ENCODE data around the gene AMMECR1.
"Not testable (repeated sequence)": the region's sequence is repeated elsewhere in the genome, so short reads cannot be mapped to it uniquely, and the experiment has no call there.

The AMMECR1 gene

GRCh38 chrX:110317820-110318663 is at the start of gene AMMECR1:
AMMECR1 (minus strand) TSS chrX:110318085; CDS start chrX:110318071, 14 bp downstream.
- DNase-seq = peak; percentile 78
- peak; percentile 91 for ATAC-seq

DNA sequence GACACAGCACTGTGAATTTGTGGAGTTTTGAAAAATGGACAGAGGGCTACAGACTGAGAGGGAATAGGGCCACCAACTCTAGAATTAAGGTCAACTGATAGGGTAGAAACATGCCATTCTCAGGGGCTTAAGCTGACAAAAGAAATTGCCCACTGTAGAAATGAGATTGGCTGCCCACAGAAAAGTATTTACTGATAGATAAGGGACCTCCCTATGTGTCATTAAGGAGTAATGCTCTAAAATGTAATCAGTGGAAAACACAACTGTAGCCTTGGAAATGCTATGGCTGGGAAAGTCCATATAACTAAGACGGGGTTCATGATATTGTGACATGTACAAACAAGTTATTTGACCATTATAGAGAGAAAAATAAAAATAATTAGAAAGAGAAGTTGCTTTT is 45.4 kb upstream of the AMMECR1 start:
- ATAC-seq (no peak), DNase-seq (no peak)

- DNase-seq (no peak), ATAC-seq (no peak)
These were observed 41.4 kb upstream of the AMMECR1 start for GRCh38 chrX:110359273-110359672.

GRCh38 chrX:110358548-110358947 is 40.7 kb upstream of the AMMECR1 start, which contains the start of gene RTL9:
RTL9 (plus strand) TSS chrX:110358848; CDS start chrX:110450618, 91,770 bp downstream.
- ATAC-seq (no peak), DNase-seq (no peak)

GRCh38 chrX:110346681-110347080 is 28.8 kb upstream of the AMMECR1 start:
- no peak for ATAC-seq
- DNase-seq = no peak

DNA sequence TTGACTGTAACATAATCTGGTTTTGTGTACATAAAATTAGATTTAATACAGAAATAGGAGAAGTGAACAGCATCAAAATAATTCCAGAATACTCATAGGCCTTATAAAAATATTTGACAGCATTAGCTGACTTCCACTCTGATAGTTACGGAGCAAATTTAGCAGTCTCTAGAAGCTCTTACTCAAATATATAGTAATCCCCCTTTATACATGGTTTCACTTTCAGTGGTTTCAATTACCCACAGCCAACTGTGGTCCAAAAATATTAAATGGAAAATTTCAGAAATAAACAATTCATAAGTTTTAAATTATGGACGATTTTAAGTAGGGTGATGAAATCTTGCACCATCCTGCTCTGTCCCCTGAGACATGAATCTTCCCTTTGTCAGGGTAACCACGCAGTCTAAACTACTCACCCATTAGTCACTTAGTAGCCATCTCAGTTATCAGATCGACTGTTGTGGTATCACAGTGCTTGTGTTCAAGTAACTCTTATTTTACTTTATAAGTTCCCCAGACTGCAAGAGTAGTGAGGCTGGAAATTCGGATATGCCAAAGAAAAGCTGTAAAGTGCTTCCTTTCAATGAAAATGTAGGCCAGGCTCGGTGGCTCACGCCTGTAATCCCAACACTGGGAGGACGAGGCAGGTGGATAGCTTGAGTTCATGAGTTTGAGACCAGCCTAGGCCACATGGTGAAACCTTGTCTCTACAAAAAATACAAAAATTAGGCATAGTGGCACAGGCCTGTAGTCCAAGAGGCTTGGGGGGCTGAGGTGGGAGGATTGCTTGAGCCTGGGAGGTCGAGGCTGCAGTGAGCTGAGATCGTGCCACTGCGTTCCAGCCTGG is 23.5 kb upstream of the AMMECR1 start:
- peak; percentile 97 for ATAC-seq
- no peak for DNase-seq

DNA sequence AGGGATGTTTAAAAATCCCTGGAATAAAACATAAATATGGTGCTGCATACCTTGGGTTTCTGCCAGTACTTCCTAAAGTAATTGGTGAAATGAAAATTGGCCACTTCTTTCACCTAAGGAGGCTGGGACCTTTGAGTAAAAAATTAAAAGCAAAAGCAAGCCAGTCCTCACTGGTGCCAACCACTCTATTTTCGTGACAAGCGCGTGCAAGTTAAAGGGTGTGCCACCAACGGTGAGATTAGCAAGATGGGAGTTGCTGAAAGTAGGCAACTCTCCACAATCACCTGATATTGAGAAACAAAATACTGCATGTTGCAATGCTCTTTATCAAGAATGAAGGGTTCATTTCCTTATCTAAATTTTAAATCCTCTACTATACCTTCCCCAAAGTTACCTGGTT is 21.1 kb upstream of the AMMECR1 start:
- ATAC-seq (no peak), DNase-seq (no peak)

DNA sequence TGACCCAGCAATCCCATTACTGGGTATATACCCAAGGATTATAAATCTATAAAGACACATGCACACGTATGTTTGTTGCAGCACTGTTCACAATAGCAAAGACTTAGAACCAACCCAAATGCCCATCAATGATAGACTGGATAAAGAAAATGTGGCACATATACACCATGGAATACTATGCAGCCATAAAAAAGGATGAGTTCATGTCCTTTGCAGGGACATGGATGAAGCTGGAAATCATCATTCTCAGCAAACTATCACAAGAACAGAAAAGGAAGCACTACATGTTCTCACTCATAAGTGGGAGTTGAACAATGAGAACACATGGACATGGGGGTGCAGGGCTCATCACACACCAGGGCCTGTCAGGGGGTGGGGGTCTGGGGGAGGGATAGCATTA is 15.6 kb upstream of the AMMECR1 start:
- not testable (repeated sequence) for ATAC-seq, DNase-seq

GRCh38 chrX:110331444-110332030 is 13.7 kb upstream of the AMMECR1 start:
- ATAC-seq (no peak), DNase-seq (no peak)

DNA sequence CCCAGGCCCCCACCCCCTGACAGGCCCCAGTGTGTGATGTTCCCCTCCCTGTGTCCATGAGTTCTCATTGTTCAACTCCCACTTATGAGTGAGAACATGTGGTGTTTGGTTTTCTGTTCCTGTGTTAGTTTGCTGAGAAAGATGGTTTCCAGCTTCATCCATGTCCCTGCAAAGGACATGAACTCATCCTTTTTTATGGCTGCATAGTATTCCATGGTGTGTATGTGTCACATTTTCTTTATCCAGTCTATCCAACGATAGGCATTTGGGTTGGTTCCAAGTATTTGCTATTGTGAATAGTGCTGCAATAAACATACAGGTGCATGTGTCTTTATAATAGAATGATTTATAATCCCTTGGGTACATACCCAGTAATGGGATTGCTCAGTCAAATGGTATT is 10.7 kb upstream of the AMMECR1 start:
- not testable (repeated sequence) for ATAC-seq, DNase-seq

- DNase-seq = no peak
- no peak for ATAC-seq
These were observed 9.5 kb upstream of the AMMECR1 start for GRCh38 chrX:110327336-110327735.

GRCh38 chrX:110326712-110327111 is 8.8 kb upstream of the AMMECR1 start:
- ATAC-seq = no peak
- DNase-seq = no peak

DNA sequence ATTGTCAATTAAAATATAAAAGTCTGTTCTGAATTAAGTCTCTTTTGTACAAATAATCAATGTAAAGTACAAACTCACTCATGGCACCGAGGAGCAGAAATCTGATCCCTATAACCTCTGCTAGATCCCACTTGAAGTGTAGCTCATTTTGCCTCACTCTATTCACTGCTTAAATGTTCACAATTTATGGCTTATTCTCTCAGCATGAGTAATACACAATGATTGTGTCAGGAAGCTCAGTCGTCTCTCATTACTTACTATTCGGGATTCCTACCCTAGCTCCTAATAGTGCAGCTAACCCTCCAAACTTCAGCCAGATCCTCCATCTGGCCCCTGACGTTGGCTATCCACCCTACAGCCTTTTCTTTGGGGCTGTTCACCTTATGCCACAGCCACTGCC is 4.7 kb upstream of the AMMECR1 start:
- DNase-seq = no peak

DNA sequence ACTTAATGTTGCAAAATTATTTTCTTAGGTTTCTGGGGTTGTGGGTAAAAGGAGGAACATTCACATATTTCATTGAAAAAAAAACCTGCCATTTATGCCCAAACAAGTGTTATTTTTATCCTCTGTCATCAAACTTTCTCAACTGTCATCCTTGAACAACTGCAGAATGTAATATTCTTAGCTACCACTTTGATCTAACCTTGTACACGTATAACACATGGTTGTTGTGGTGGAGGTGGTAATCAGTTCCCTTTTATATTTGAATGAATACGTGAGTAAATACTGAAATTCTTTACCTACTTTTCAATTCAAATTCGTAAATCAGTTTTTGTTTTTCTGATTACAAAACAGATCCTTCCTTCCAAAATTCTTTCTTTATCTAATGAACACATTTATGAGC is 3.8 kb upstream of the AMMECR1 start:
- DNase-seq = no peak
- no peak for ATAC-seq

More for the DNA sequence above, 4.7 kb upstream of the AMMECR1 start:
- ATAC-seq = no peak

DNA sequence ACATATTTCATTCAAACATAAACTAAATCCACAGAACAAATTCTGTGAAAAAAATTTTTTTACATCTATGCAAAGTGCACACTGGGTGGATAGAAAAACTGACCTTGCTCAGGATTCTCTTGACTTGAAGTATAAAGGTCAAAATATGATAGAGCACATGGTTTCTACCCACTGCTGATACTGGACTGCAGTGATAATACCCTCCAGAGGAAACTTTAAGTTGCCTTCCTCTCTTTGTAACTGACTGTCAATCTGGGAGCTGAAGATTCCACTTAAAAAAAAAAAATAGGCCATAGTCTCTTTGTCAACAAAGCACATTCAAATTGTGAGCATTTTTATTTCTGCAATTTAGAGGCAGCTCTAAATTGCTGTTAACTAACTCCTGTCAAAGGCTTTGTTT is 3.2 kb upstream of the AMMECR1 start:
- ATAC-seq (no peak), DNase-seq (no peak)

DNA sequence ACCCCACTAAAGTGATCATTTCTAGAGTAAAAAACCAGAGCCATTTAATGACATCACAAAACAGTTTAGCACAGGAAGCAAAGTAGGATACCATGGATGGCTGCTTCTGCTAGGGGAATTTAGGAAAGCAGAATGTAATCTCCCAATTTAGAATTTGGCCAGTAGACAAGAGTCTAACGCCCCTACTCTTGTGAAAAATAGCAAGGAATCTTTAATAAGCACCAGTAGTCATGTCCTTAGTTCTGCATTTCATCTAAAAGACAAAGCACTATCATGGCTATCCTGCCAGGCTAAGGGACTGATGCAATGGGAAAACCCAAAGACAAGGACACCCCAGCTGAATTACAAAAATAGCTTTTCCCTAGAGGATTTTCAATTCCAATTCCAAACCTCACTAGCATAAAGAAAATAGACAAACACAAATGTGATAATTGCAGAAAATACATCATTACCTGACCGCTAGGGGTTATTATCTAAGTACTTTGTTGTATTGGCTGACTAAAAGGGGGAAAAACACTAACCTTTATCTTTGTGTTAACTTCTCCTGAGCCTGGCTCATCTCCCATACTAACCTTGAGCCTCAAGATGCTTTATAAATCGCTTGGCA is 2.6 kb upstream of the AMMECR1 start:
- DNase-seq (no peak), ATAC-seq (no peak)

- no peak for DNase-seq
- ATAC-seq = peak; percentile 16
These were observed 731 bp upstream of the AMMECR1 start for GRCh38 chrX:110318664-110318968.

DNA sequence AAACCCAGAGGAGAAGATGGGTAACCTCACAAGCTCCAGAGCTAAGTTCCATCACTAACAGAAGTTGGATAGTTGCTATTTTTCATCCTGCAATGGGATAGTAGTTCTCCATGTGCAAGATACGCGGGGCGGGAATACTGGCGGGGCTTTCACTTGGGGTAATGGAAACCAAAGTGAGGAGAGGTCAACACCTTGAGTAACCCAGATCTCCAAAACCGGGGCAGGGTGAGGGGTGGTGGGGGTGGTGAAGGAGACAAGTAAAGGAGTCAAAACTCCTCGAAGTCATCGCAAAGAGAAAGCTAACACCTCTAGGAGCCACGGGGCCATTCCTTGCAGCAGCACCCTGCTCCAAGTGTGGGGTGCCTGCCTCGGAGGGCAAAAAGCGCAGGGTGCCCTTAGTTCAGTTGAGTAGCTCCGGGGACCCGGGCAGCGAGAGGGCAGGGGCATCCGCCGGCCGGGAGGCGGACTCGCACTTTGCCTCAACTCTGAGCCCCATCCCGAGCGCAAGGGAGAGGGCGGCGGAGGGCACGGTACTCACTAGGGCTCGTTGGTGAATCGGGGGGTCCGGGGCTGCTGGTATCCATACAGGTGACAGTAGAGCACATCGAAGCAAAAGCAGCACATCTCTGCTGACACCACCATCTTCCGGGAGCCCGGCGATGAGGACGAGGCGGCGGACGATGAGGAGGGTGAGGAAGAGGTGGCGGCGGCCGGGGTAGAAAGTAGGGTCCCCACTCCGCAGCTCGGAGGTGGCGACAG is 645 bp downstream of the AMMECR1 start:
- DNase-seq = peak; percentile 28
- ATAC-seq = peak; percentile 29

DNA sequence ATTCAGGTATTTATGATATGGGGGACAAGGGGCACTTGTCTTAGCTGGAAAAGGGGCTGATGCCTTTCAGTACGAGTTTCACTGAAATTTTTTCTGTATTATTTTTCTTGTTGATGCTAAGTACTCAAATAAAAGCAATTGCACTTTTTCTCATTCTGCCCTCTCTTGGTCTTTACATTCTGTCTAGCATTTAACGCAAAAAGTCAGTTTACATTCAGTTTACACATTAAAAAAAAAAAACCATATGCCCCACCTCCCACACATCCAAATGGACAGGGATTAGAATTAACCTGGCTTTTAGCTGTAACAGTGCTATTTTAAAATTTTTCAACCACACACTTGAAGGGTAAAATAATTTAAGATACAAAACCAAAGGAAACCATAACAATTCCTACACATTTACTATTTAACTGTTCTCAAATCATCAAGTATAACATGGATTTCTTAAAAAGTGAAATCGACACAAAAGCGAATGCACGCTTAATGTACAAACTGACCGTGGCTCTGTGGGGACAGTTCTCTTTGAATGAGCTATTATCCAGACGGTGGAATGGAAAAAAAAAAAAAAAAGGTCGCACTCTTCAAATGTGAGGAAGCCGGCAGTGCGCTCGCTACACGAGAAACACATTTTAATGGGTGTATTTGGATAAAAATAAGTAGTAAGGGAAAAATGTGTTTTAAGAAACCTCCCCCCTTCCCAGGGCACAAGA is 1.4 kb downstream of the AMMECR1 start:
- DNase-seq (no peak), ATAC-seq (no peak)

DNA sequence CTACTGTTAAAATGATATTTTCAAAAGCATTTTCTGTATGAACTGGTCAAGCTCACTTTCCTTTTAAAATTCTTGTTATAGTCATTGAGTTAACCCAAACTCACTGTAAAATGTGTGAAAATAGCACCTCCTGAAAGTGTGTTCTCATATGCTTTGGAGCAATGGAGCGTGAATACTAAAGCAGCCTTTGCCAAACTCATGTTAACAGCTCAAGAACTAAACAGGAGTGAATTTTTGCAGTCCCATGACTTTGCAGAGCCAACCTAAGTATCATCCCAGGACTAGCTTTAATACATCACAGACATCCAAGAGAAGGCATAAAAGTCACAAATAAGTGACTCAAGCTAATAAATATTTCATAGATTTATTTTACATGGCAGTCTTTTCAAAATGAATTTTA is 2.3 kb downstream of the AMMECR1 start:
- DNase-seq (no peak), ATAC-seq (no peak)
